ENCODE data around the gene PGBD5.

Gene PGBD5

GRCh38 chr1:230277201-230278025 lies 148.7 kb downstream of the PGBD5 start:
- no peak for DNase-seq

GRCh38 chr1:230276401-230276800 lies 149.7 kb downstream of the PGBD5 start:
- DNase-seq = no peak

- DNase-seq = no peak
Observed at GRCh38 chr1:230274254-230274653, 151.9 kb downstream of the PGBD5 start.

GRCh38 chr1:230273141-230273710 lies 152.9 kb downstream of the PGBD5 start:
- DNase-seq = no peak

- DNase-seq = no peak
Observed at GRCh38 chr1:230272557-230272956, 153.6 kb downstream of the PGBD5 start.

GRCh38 chr1:230271300-230272035 lies 154.7 kb downstream of the PGBD5 start:
- no peak for DNase-seq

GRCh38 chr1:230270559-230271281 lies 155.4 kb downstream of the PGBD5 start:
- DNase-seq = no peak

GRCh38 chr1:230270185-230270558 lies 156.0 kb downstream of the PGBD5 start:
- no peak for DNase-seq

GRCh38 chr1:230268371-230269170 lies 157.6 kb downstream of the PGBD5 start:
- peak; percentile 56 for DNase-seq

GRCh38 chr1:230267338-230268065 lies 158.6 kb downstream of the PGBD5 start:
- peak; percentile 56 for DNase-seq

- DNase-seq = no peak
Observed at GRCh38 chr1:230266456-230266855, 159.7 kb downstream of the PGBD5 start.

- DNase-seq = no peak
Observed at GRCh38 chr1:230265200-230266115, 160.7 kb downstream of the PGBD5 start.

Measured in NCI-H510A (cell line).